ENCODE measurements around the gene GPC6. TPM values are rescaled to one million over a fixed set of nuclear protein-coding genes. Genes with fewer than 3 reads are reported as not detected.

The GPC6 gene
- total RNA-seq, 1 experiment from 2014 or later = not detected

- Histone ChIP-seq H3K9me2 (ENCODE audit: insufficient read depth) (no peaks in the 10 kb centered on the region), H2AFZ (no peak overlapping the region), H3K4me1 (replicated peaks; ENCODE audit: insufficient read depth) (no peaks in the 10 kb centered on the region), H3K36me3 (ENCODE audit: low read depth) (no peaks in the 10 kb centered on the region), H3K9me3 (ENCODE audit: insufficient read depth, low read depth) (no peaks in the 10 kb centered on the region), H3K27ac (no peak overlapping the region), H3K4me3 (no peak overlapping the region), H4K20me1 (ENCODE audit: insufficient read depth) (no peaks in the 10 kb centered on the region), H3K27me3 (ENCODE audit: insufficient read depth, low read depth) (no peaks in the 10 kb centered on the region), H3F3A (ENCODE audit: insufficient read depth, low read depth) (no peaks in the 10 kb centered on the region), H3K4me2 (no peak overlapping the region), H3K79me2 (ENCODE audit: low read depth) (no peaks in the 10 kb centered on the region)
- BruUV-seq (replicated peaks) = no TSS peak
- DNase-seq = no peak
- intact Hi-C loops (cut with micrococcal nuclease; ENCODE audit: unreplicated experiment) = no loop called here
- ChIA-PET CTCF (no interaction called here), POLR2A (ENCODE audit: unreplicated experiment) (no interaction called here)
- TF ChIP-seq CTCF (conservative IDR thresholded peaks at IDR 0.05) (no peak), EZH2 (IDR thresholded peaks at IDR 0.05; ENCODE audit: low read depth) (no peak)
These were observed 1034.6 kb downstream of the GPC6 start for GRCh38 chr13:94261163-94261562.

GRCh38 chr13:94263038-94263437, 1036.4 kb downstream of the GPC6 start:
- H3K79me2 ChIP-seq (ENCODE audit: low read depth) = no peaks in the 10 kb centered on the region
- no peaks in the 10 kb centered on the region for H3K9me2 ChIP-seq (ENCODE audit: insufficient read depth)
- intact Hi-C loops (cut with micrococcal nuclease; ENCODE audit: unreplicated experiment) = no loop called here
- H3K9me3 ChIP-seq (ENCODE audit: insufficient read depth, low read depth) = no peaks in the 10 kb centered on the region
- H3F3A ChIP-seq (ENCODE audit: insufficient read depth, low read depth) = no peaks in the 10 kb centered on the region
- POLR2A ChIA-PET (ENCODE audit: unreplicated experiment) = no interaction called here
- DNase-seq = no peak
- TF ChIP-seq EZH2 (IDR thresholded peaks at IDR 0.05; ENCODE audit: low read depth) = no peak
- no peak for TF ChIP-seq CTCF (conservative IDR thresholded peaks at IDR 0.05)
- no peaks in the 10 kb centered on the region for H3K4me1 ChIP-seq (replicated peaks; ENCODE audit: insufficient read depth)
- H3K27ac ChIP-seq = no peak overlapping the region
- no peaks in the 10 kb centered on the region for H3K36me3 ChIP-seq (ENCODE audit: low read depth)
- no peak overlapping the region for H2AFZ ChIP-seq
- H3K27me3 ChIP-seq (ENCODE audit: insufficient read depth, low read depth) = no peaks in the 10 kb centered on the region
- H4K20me1 ChIP-seq (ENCODE audit: insufficient read depth) = no peaks in the 10 kb centered on the region
- no TSS peak for BruUV-seq (replicated peaks)
- CTCF ChIA-PET = interaction anchor here (0.6 kb wide), 1 partner anchor 10 kb away, joined by 7 read pairs; no protein-coding TSS in a partner anchor
- no peak overlapping the region for H3K4me3 ChIP-seq
- no peak overlapping the region for H3K4me2 ChIP-seq

- no peaks in the 10 kb centered on the region for H3K9me2 ChIP-seq (ENCODE audit: insufficient read depth)
- no peaks in the 10 kb centered on the region for H3K36me3 ChIP-seq (ENCODE audit: low read depth)
- H2AFZ ChIP-seq = no peak overlapping the region
- H3K4me3 ChIP-seq = no peak overlapping the region
- POLR2A ChIA-PET (ENCODE audit: unreplicated experiment) = no interaction called here
- H3K4me2 ChIP-seq = no peak overlapping the region
- no peaks in the 10 kb centered on the region for H3K9me3 ChIP-seq (ENCODE audit: insufficient read depth, low read depth)
- no peaks in the 10 kb centered on the region for H3K27me3 ChIP-seq (ENCODE audit: insufficient read depth, low read depth)
- intact Hi-C loops (cut with micrococcal nuclease; ENCODE audit: unreplicated experiment) = no loop called here
- no TSS peak for BruUV-seq (replicated peaks)
- no peak for DNase-seq
- CTCF ChIA-PET = no interaction called here
- H3K4me1 ChIP-seq (replicated peaks; ENCODE audit: insufficient read depth) = no peaks in the 10 kb centered on the region
- no peaks in the 10 kb centered on the region for H3K79me2 ChIP-seq (ENCODE audit: low read depth)
- no peaks in the 10 kb centered on the region; the same call in 1 of the 2 replicates for H4K20me1 ChIP-seq (ENCODE audit: insufficient read depth)
- no peak overlapping the region for H3K27ac ChIP-seq
- no peaks in the 10 kb centered on the region for H3F3A ChIP-seq (ENCODE audit: insufficient read depth, low read depth)
- TF ChIP-seq EZH2 (IDR thresholded peaks at IDR 0.05; ENCODE audit: low read depth) (no peak), CTCF (conservative IDR thresholded peaks at IDR 0.05) (no peak)
These were observed 1041.2 kb downstream of the GPC6 start for GRCh38 chr13:94267581-94268366.
